B cell (primary cell): ENCODE results near the gene KCNQ1OT1. TPM values are rescaled to one million over a fixed set of nuclear protein-coding genes. Genes with fewer than 3 reads are reported as not detected.

Source experiments
- ATAC-seq: fragments of 200-7000 bp; cut with Tn5 transposase; one replicate; pipeline ENCODE4 v1.10.0; 2021; ENCODE audit warnings: low read depth, mild to moderate bottlenecking, moderate number of reproducible peaks, moderate library complexity
- CTCF ChIA-PET: fragments of 350-600 bp; sonication (Branson Sonifier 250); formaldehyde crosslinking; loops from one replicate; lab custom pipeline; 2021; ENCODE audit warnings: antibody characterized with exemption, inconsistent platforms; lab: Charles Lee
- POLR2A ChIA-PET: fragments of 350-600 bp; sonication (Branson Sonifier 250); formaldehyde crosslinking; loops from one replicate; lab custom pipeline; 2021; ENCODE audit warnings: antibody characterized with exemption; lab: Charles Lee
- DNase-seq: peaks from one replicate; pipeline ENCODE4 v3.0.0; 2013
- H2AFZ ChIP-seq: 2 replicates; pipeline ENCODE4 v1.6.1; 2012; ENCODE audit warnings: mild to moderate bottlenecking, low read depth, low read length; ENCODE audit not compliant: insufficient read depth, poor library complexity, severe bottlenecking
- H3K27ac ChIP-seq, 2 donors: 1 replicate in 1 of 2; 2 replicates in 1 of 2; pipeline ENCODE4 v1.5.1; 2012 to 2013; ENCODE audit warnings: low read length in 2 of 2, mild to moderate bottlenecking in 2 of 2, moderate library complexity in 1 of 2
- H3K27me3 ChIP-seq, 4 experiments: fragments of 200-600 bp in 1 of 4; sonication (generic) in 1 of 4; replicated peaks in 1 of 4; 1 replicate in 2 of 4; 2 replicates in 2 of 4; pipeline versions ENCODE4 v1.6.1 to v1.7.0; 2013 to 2016; ENCODE audit warnings: low read length in 3 of 4, mild to moderate bottlenecking in 2 of 4, mixed read lengths in 1 of 4, moderate library complexity in 1 of 4; ENCODE audit not compliant: insufficient read depth in 4 of 4, control insufficient read depth in 3 of 4; ENCODE audit errors: control extremely low read depth in 1 of 4
- H3K36me3 ChIP-seq, 2 experiments: replicated peaks in 1 of 2; 1 replicate in 1 of 2; 2 replicates in 1 of 2; pipeline versions ENCODE4 v1.6.1 to v1.7.1; 2013; ENCODE audit warnings: low read length in 1 of 2; ENCODE audit not compliant: insufficient read depth in 2 of 2, control insufficient read depth in 1 of 2; ENCODE audit errors: control extremely low read depth in 1 of 2, extremely low read depth in 1 of 2
- H3K4me1 ChIP-seq, 2 donors: fragments of 200-600 bp in 1 of 2; sonication (generic) in 1 of 2; 1 replicate in 1 of 2; 2 replicates in 1 of 2; pipeline versions ENCODE4 v1.5.1 to v1.6.1; 2013 to 2017; ENCODE audit warnings: low read length in 2 of 2; ENCODE audit not compliant: control insufficient read depth in 2 of 2, insufficient read depth in 2 of 2
- H3K4me2 ChIP-seq: replicated peaks from 2 replicates; pipeline ENCODE3; 2012; ENCODE audit warnings: mild to moderate bottlenecking, low read depth, low read length; ENCODE audit not compliant: poor library complexity, severe bottlenecking
- H3K4me3 ChIP-seq, 5 experiments: fragments of 200-600 bp in 1 of 5; sonication (generic) in 1 of 5; 1 replicate in 3 of 5; 2 replicates in 2 of 5; pipeline versions ENCODE4 v1.5.1 to v1.7.0; 2011 to 2016; ENCODE audit warnings: low read length in 4 of 5, mild to moderate bottlenecking in 4 of 5, low read depth in 2 of 5, control low read depth in 1 of 5, moderate library complexity in 1 of 5; ENCODE audit not compliant: insufficient read depth in 1 of 5; ENCODE audit errors: control extremely low read depth in 1 of 5, extremely low read depth in 1 of 5
- H3K79me2 ChIP-seq: fragments of 200-600 bp; sonication (generic); one replicate; pipeline ENCODE4 v1.6.0; 2016; ENCODE audit warnings: low read length; ENCODE audit not compliant: control insufficient read depth, insufficient read depth
- H3K9ac ChIP-seq: fragments of 200-600 bp; sonication (generic); 2 replicates; pipeline ENCODE4 v1.6.1; 2017; ENCODE audit warnings: mild to moderate bottlenecking, low read length, moderate library complexity
- H3K9me3 ChIP-seq, 3 donors: one replicate each; pipeline versions ENCODE4 v1.6.1 to v1.7.1; 2013; ENCODE audit warnings: low read length in 2 of 3; ENCODE audit not compliant: control insufficient read depth in 2 of 3, insufficient read depth in 1 of 3; ENCODE audit errors: control extremely low read depth in 1 of 3
- H4K20me1 ChIP-seq: 2 replicates; pipeline ENCODE4 v1.6.0; 2012; ENCODE audit warnings: mild to moderate bottlenecking, low read length; ENCODE audit not compliant: insufficient read depth, control insufficient read depth, poor library complexity, severe bottlenecking
- H3K27ac Mint-ChIP-seq: one replicate; pipeline ENCODE4 v1.8.0; 2021; ENCODE audit warnings: mixed read lengths
- H3K27me3 Mint-ChIP-seq: one replicate; pipeline ENCODE4 v1.8.0; 2021; ENCODE audit warnings: mixed read lengths
- H3K4me1 Mint-ChIP-seq: one replicate; pipeline ENCODE4 v1.8.0; 2021; ENCODE audit warnings: mixed read lengths
- H3K4me3 Mint-ChIP-seq: one replicate; pipeline ENCODE4 v1.8.0; 2021; ENCODE audit warnings: mixed read lengths
- H3K9me3 Mint-ChIP-seq: one replicate; pipeline ENCODE4 v1.8.0; 2022; ENCODE audit warnings: mixed read lengths; ENCODE audit not compliant: insufficient read depth
- CTCF ChIP-seq: fragments of 200-600 bp; IDR thresholded peaks from one replicate; pipeline ENCODE4 v1.8.0; 2022; ENCODE audit warnings: antibody characterized with exemption, mild to moderate bottlenecking
- EZH2 ChIP-seq: IDR thresholded peaks from 2 replicates; pipeline ENCODE4 v1.6.1; 2012; ENCODE audit warnings: borderline replicate concordance, low read depth, mild to moderate bottlenecking, moderate library complexity, low read length; ENCODE audit not compliant: insufficient read depth, poor library complexity, severe bottlenecking
- WGBS: methylation state at CpG from one replicate; pipeline ENCODE4 v1.1.5; 2013; ENCODE audit warnings: missing lambda C conversion rate; ENCODE audit not compliant: insufficient coverage; 5-methylcytosine and 5-hydroxymethylcytosine counted together
- intact Hi-C: fragments of 100-400 bp; cut with micrococcal nuclease; formaldehyde crosslinking; loops from one replicate; pipeline ENCODE4 v1.10.0; 2022
- polyA plus RNA-seq: library from polyadenylated mRNA; depleted of rRNA; stranded (reverse); fragments of >200 nt; gene quantifications from 2 replicates; pipeline ENCODE4 v1.2.3, GENCODE V29; 2012
- total RNA-seq, 2 donors: library from RNA; stranded (reverse); fragments of 120-200 nt in 1 of 2; gene quantifications; 1 replicate in 1 of 2; 2 replicates in 1 of 2; pipeline versions ENCODE4 v1.2.3 to v1.2.4, GENCODE V29; 2013 to 2022

KCNQ1OT1 gene
- total and polyA plus RNA-seq, 2 donors (not counting 1 experiment from before 2014, with no cell fraction given) = 0.03 to 0.89 TPM

GRCh38 chr11:2697866-2698265, 1.9 kb downstream of the KCNQ1OT1 start:
- ChIA-PET CTCF (no interaction called here), POLR2A (no interaction called here)

GRCh38 chr11:2696455-2696854, 3.3 kb downstream of the KCNQ1OT1 start:
- CTCF ChIA-PET = no interaction called here
- Histone ChIP-seq H3K9ac (no peak overlapping the region), H3K36me3 (no peaks in the 10 kb centered on the region), H3K4me1 (peaks cover 24 to 37% of the 10 kb centered on the region in 2 donors), H3K27me3 (peaks cover 0 to 8% (median 1%) of the 10 kb centered on the region in 4 experiments), H3K79me2 (peaks cover 5% of the 10 kb centered on the region), H3K27ac (no peak overlapping the region), H4K20me1 (peaks cover 31% of the 10 kb centered on the region), H3K4me2 (no peak overlapping the region), H3K9me3 (peaks cover 0 to 15% (median 0%) of the 10 kb centered on the region in 3 donors), H2AFZ (no peak overlapping the region), H3K4me3 (no peak overlapping the region)
- POLR2A ChIA-PET = no interaction called here
- H3K4me3 Mint-ChIP-seq = no peak overlapping the region
- TF ChIP-seq CTCF (no peak), EZH2 (no peak)
- no peak for ATAC-seq
- DNase-seq = no peak
- peaks cover 37% of the 10 kb centered on the region for H3K4me1 Mint-ChIP-seq
- H3K27ac Mint-ChIP-seq = no peak overlapping the region
- WGBS = no CpG with 5 or more reads among the region's 5 CpGs
- intact Hi-C loops = no loop called here
- H3K27me3 Mint-ChIP-seq = no peaks in the 10 kb centered on the region
- no peaks in the 10 kb centered on the region for H3K9me3 Mint-ChIP-seq

More at GRCh38 chr11:2697866-2698265, 1.9 kb downstream of the KCNQ1OT1 start:
- Histone ChIP-seq H3K79me2 (peaks cover 5% of the 10 kb centered on the region), H3K27me3 (peaks cover 0 to 8% (median 1%) of the 10 kb centered on the region in 4 experiments), H3K27ac (no peak overlapping the region), H3K36me3 (no peaks in the 10 kb centered on the region), H3K4me1 (peaks cover 27 to 40% of the 10 kb centered on the region in 2 donors), H3K4me3 (no peak overlapping the region), H3K9ac (no peak overlapping the region), H2AFZ (no peak overlapping the region), H4K20me1 (peaks cover 31% of the 10 kb centered on the region), H3K9me3 (peaks cover 0 to 15% (median 0%) of the 10 kb centered on the region in 3 donors), H3K4me2 (no peak overlapping the region)
- H3K4me3 Mint-ChIP-seq = no peak overlapping the region
- DNase-seq (no peak), ATAC-seq (no peak)
- H3K9me3 Mint-ChIP-seq = no peaks in the 10 kb centered on the region
- peaks cover 42% of the 10 kb centered on the region for H3K4me1 Mint-ChIP-seq
- WGBS = no CpG with 5 or more reads among the region's 1 CpG
- H3K27ac Mint-ChIP-seq = no peak overlapping the region
- intact Hi-C loops = no loop called here
- TF ChIP-seq CTCF (no peak), EZH2 (no peak)
- no peaks in the 10 kb centered on the region for H3K27me3 Mint-ChIP-seq
